K562 (cell line): ENCODE results near the gene P3H1. TPM values are rescaled to one million over a fixed set of nuclear protein-coding genes. Genes with fewer than 3 reads are reported as not detected.

Source experiments
- ATAC-seq: fragments of 200-7000 bp; cut with Tn5 transposase; 3 replicates; pipeline ENCODE4 v1.9.1; 2020; ENCODE audit warnings: moderate library complexity
- BruUV-seq: library from RNA; stranded (reverse); fragments of 400-500 nt; replicated peaks from 2 replicates; lab custom pipeline; 2021; lab: Mats Ljungman, UMichigan
- CTCF ChIA-PET: fragments of 300-600 bp; formaldehyde crosslinking; extraction: SDS; loops from one replicate; lab custom pipeline; 2021; ENCODE audit warnings: low intra/inter-chr PET ratio; lab: Yijun Ruan, JAX
- POLR2A ChIA-PET: fragments of 300-600, 350-650 bp; sonication (Branson Sonifier 250); formaldehyde crosslinking; extraction: SDS; loops from one replicate; lab custom pipeline; 2021; ENCODE audit warnings: antibody characterized with exemption, inconsistent platforms; lab: Yijun Ruan, JAX
- DNase-seq, 4 experiments: peaks; one replicate each; pipeline versions ENCODE4 v3.0.0 to v3.0.0-alpha.2; 2011 to 2018; ENCODE audit warnings: low spot score in 3 of 4, mixed read lengths in 3 of 4; ENCODE audit errors: extremely low read depth in 1 of 4
- FAIRE-seq: peaks from 2 replicates; lab custom pipeline; 2011; peaks lifted over from hg19 to GRCh38; lab: Jason Lieb, UNC
- H2AFZ ChIP-seq: 2 replicates; pipeline ENCODE4 v1.6.0; 2011; ENCODE audit warnings: low read depth, low read length, control low read depth, inconsistent platforms
- H3K27ac ChIP-seq: fragments of 200-600 bp; 3 replicates; pipeline ENCODE4 v1.8.0; 2011; ENCODE audit warnings: low read depth, mild to moderate bottlenecking, control low read depth, inconsistent platforms, low read length, moderate library complexity, mixed read lengths; ENCODE audit errors: extremely low read depth
- H3K27me3 ChIP-seq, 2 experiments: fragments of 300-600 bp in 1 of 2; 2 replicates in 1 of 2; 3 replicates in 1 of 2; pipeline versions ENCODE4 v1.6.0 to v1.8.0; 2011; ENCODE audit warnings: inconsistent platforms in 2 of 2, low read length in 2 of 2, mild to moderate bottlenecking in 1 of 2, mixed read lengths in 1 of 2, moderate library complexity in 1 of 2; ENCODE audit not compliant: control insufficient read depth in 2 of 2, insufficient read depth in 2 of 2
- H3K36me3 ChIP-seq: fragments of 300-600 bp; 3 replicates; pipeline ENCODE4 v1.8.0; 2011; ENCODE audit warnings: mild to moderate bottlenecking, low read length, inconsistent platforms; ENCODE audit not compliant: control insufficient read depth, insufficient read depth
- H3K4me1 ChIP-seq, 2 experiments: fragments of 200-600 bp in 1 of 2; replicated peaks in 1 of 2; 2 replicates in 1 of 2; 3 replicates in 1 of 2; pipeline versions ENCODE4 v1.5.1 to v1.8.0; 2011; ENCODE audit warnings: inconsistent platforms in 2 of 2, low read length in 2 of 2, mild to moderate bottlenecking in 1 of 2, mixed read lengths in 1 of 2, moderate library complexity in 1 of 2; ENCODE audit not compliant: control insufficient read depth in 2 of 2, insufficient read depth in 2 of 2
- H3K4me2 ChIP-seq: 2 replicates; pipeline ENCODE4 v1.6.1; 2011; ENCODE audit warnings: low read length, control low read depth, inconsistent platforms, mixed read lengths; ENCODE audit not compliant: insufficient read depth
- H3K4me3 ChIP-seq: fragments of 200-600 bp; sonication (generic), shearing (Covaris generic); 2 replicates; pipeline ENCODE4 v1.5.1; 2016; ENCODE audit warnings: control low read depth, inconsistent platforms
- H3K79me2 ChIP-seq: fragments of 200-600 bp; 3 replicates; pipeline ENCODE4 v1.8.0; 2011; ENCODE audit warnings: low read length, inconsistent platforms; ENCODE audit not compliant: control insufficient read depth, insufficient read depth
- H3K9ac ChIP-seq, 2 experiments: 2 replicates each; pipeline versions ENCODE4 v1.6.0 to v1.6.1; 2011; ENCODE audit warnings: low read depth in 2 of 2, low read length in 2 of 2, control low read depth in 1 of 2, inconsistent platforms in 1 of 2, mild to moderate bottlenecking in 1 of 2, mixed read lengths in 1 of 2; ENCODE audit not compliant: insufficient read depth in 1 of 2
- H3K9me1 ChIP-seq: one replicate; pipeline ENCODE4 v1.6.0; 2011; ENCODE audit warnings: inconsistent platforms, mild to moderate bottlenecking, low read length, moderate library complexity; ENCODE audit not compliant: control insufficient read depth, insufficient read depth
- H3K9me3 ChIP-seq: replicated peaks from 2 replicates; pipeline ENCODE4 v1.5.1; 2011; ENCODE audit warnings: low read depth, low read length, inconsistent platforms; ENCODE audit not compliant: control insufficient read depth, insufficient read depth
- H4K20me1 ChIP-seq: replicated peaks from 2 replicates; pipeline ENCODE4 v1.6.1; 2011; ENCODE audit warnings: low read length, inconsistent platforms, mixed read lengths; ENCODE audit not compliant: control insufficient read depth, insufficient read depth
- AFF4 ChIP-seq: sonication (generic); formaldehyde crosslinking; IDR thresholded peaks from 2 replicates; pipeline ENCODE4 v1.8.0; 2023; ENCODE audit warnings: mild to moderate bottlenecking, missing genetic modification reagents
- ARID4B ChIP-seq: sonication (generic); formaldehyde crosslinking; IDR thresholded peaks from 2 replicates; pipeline ENCODE4 v1.8.0; 2022; ENCODE audit warnings: mild to moderate bottlenecking, missing genetic modification reagents
- JUND ChIP-seq, 2 experiments: IDR thresholded peaks; 2 replicates in 1 of 2; 3 replicates in 1 of 2; pipeline ENCODE4 v1.6.1; 2011; ENCODE audit warnings: borderline replicate concordance in 2 of 2, low read depth in 2 of 2, low read length in 2 of 2, improper control_type of control experiment in 1 of 2, missing biosample characterization in 1 of 2, missing genetic modification characterization in 1 of 2, missing genetic modification reagents in 1 of 2
- THRAP3 ChIP-seq: fragments of 450-650 bp; IDR thresholded peaks from 2 replicates; pipeline ENCODE4 v1.6.1; 2016; ENCODE audit warnings: mild to moderate bottlenecking, inconsistent platforms, borderline replicate concordance
- ZNF511 ChIP-seq: sonication (generic); formaldehyde crosslinking; IDR thresholded peaks from 2 replicates; pipeline ENCODE4 v1.8.0; 2022; ENCODE audit warnings: mild to moderate bottlenecking, missing genetic modification reagents
- ZNF778 ChIP-seq: fragments of 450-650 bp; formaldehyde crosslinking; IDR thresholded peaks from 2 replicates; pipeline ENCODE4 v1.4.0; 2020; ENCODE audit warnings: mild to moderate bottlenecking, moderate library complexity
- WGBS: fragments of 100-300 bp; shearing (Covaris generic); methylation state at CpG from one replicate; pipeline ENCODE4 v1.1.6; 2016; ENCODE audit warnings: low coverage, mixed read lengths; ENCODE audit not compliant: insufficient coverage; ENCODE audit errors: missing lambda C conversion rate; 5-methylcytosine and 5-hydroxymethylcytosine counted together
- in situ Hi-C: fragments of 300-500 bp; cut with MboI; formaldehyde crosslinking; loops from 4 replicates; pipeline ENCODE4 v1.15.0; 2018; ENCODE audit warnings: inconsistent platforms, mixed read lengths
- intact Hi-C: fragments of 100-400 bp; cut with micrococcal nuclease; formaldehyde crosslinking; loops from 2 replicates; pipeline ENCODE4 v1.14.2; 2022
- polyA plus RNA-seq, 8 experiments: library from polyadenylated mRNA; depleted of rRNA in 4 of 8; stranded (reverse) in 5 of 8; unstranded in 3 of 8; fragments of >200 nt; fragmentation: Nextera tagmentation in 2 of 8; fragmentation: Illumina TruSeq in 1 of 8; extraction: Ambion mirVana in 2 of 8; extraction: Trizol in 1 of 8; gene quantifications; 2 replicates each; pipeline versions ENCODE4 v1.2.1 to v1.2.3, GENCODE V29; 2011 to 2014; ENCODE audit warnings: inconsistent platforms in 1 of 8, missing spikeins in 1 of 8
- total RNA-seq, 7 experiments: library from RNA; depleted of rRNA in 6 of 7; stranded (reverse); fragments of >200 nt in 6 of 7; fragmentation: Illumina TruSeq in 2 of 7; extraction: Trizol in 2 of 7; gene quantifications; 2 replicates each; pipeline versions ENCODE4 v1.2.1 to v1.2.3, GENCODE V29; 2011 to 2021; ENCODE audit warnings: low replicate concordance in 1 of 7

Gene P3H1
- total and polyA plus RNA-seq, 9 of the 15 experiments (the other 6 are each of a cell fraction or from before 2014, with no cell fraction given), result 1.7 to 81.7 (median 45.7) TPM

- POLR2A ChIA-PET, result interaction anchor here (0.6 to 1.6 kb wide), 4 partner anchors 32 to 498 kb away, joined by 3 to 6 read pairs (median 3); partner anchors contain the start of gene YBX1
- Histone ChIP-seq H3K36me3 (no peaks in the 10 kb centered on the region), H3K4me2 (no peak overlapping the region), H3K4me1 (peaks cover 0 to 25% of the 10 kb centered on the region in 2 experiments; a peak in 3 of 5 replicates), H4K20me1 (no peaks in the 10 kb centered on the region), H2AFZ (no peak overlapping the region), H3K27me3 (peaks cover 2 to 30% of the 10 kb centered on the region in 2 experiments; a peak in 3 of 5 replicates), H3K9me3 (no peaks in the 10 kb centered on the region), H3K4me3 (no peak overlapping the region), H3K9me1 (peaks cover 5% of the 10 kb centered on the region), H3K27ac (no peak overlapping the region), H3K9ac (peak overlapping the region in 1 of 2 experiments; percentile 30; a peak in 1 of 4 replicates), H3K79me2 (no peaks in the 10 kb centered on the region)
- 6% methylated on average over 12 of the region's 12 CpGs for WGBS
- DNase-seq (no peak), FAIRE-seq (no peak), ATAC-seq (no peak)
- in situ Hi-C loops (loop anchor here (5.0 to 25.0 kb wide), 2 partner anchors 146 to 591 kb away; no protein-coding TSS in a partner anchor), intact Hi-C loops (loop anchor here (5.0 to 10.0 kb wide), 3 partner anchors 221 to 589 kb away; no protein-coding TSS in a partner anchor)
- no peak for TF ChIP-seq JUND (IDR thresholded peaks at IDR 0.05; ENCODE audit: borderline replicate concordance, low read depth, low read length)
- no peak for TF ChIP-seq JUND (tag; IDR thresholded peaks at IDR 0.05; ENCODE audit: borderline replicate concordance, low read depth, low read length)
- TF ChIP-seq AFF4 (CRISPR knock-in tag), result no peak
- TF ChIP-seq THRAP3, result no peak
- TF ChIP-seq ARID4B (CRISPR knock-in tag), result no peak
- no peak for TF ChIP-seq ZNF778 (CRISPR knock-in tag)
- TF ChIP-seq ZNF511 (CRISPR knock-in tag), result no peak
- no TSS peak for BruUV-seq
- CTCF ChIA-PET, result interaction anchor here (0.6 kb wide), 1 partner anchor 155 kb away, joined by 3 read pairs; no protein-coding TSS in a partner anchor
Measured at GRCh38 chr1:42733415-42734200, 33.2 kb downstream of the P3H1 start.
